ENCODE data around the gene COL4A6. TPM values are rescaled to one million over a fixed set of nuclear protein-coding genes. Genes with fewer than 3 reads are reported as not detected.

Gene COL4A6
- total RNA-seq, 1 donor from 2014 or later, result under 0.01 TPM

DNA sequence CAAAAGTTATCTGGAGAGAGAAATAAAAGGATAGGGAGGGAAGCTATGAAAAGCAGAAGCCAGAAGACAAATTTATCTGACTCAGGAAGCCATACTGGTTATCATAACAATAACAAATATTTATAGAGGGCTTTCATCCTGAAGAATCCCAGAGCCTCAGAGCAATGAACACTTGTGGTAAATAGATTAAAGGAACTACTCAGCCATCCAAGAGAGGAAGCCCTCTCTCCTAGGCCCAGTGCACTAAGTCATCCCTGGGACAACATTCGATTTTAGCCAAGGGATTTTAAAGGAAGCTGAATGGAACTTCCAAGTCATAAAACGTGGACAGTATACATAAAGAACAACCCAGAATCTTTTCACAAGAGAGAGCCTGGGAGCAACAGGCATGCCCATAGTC is 76.9 kb downstream of the COL4A6 start:
- no peaks in the 10 kb centered on the region for H3K4me1 ChIP-seq
- H3K4me3 ChIP-seq, result no peak overlapping the region
- no peaks in the 10 kb centered on the region for H3K9me3 ChIP-seq
- H3K36me3 ChIP-seq, result no peaks in the 10 kb centered on the region
- TF ChIP-seq, protein P1, sequence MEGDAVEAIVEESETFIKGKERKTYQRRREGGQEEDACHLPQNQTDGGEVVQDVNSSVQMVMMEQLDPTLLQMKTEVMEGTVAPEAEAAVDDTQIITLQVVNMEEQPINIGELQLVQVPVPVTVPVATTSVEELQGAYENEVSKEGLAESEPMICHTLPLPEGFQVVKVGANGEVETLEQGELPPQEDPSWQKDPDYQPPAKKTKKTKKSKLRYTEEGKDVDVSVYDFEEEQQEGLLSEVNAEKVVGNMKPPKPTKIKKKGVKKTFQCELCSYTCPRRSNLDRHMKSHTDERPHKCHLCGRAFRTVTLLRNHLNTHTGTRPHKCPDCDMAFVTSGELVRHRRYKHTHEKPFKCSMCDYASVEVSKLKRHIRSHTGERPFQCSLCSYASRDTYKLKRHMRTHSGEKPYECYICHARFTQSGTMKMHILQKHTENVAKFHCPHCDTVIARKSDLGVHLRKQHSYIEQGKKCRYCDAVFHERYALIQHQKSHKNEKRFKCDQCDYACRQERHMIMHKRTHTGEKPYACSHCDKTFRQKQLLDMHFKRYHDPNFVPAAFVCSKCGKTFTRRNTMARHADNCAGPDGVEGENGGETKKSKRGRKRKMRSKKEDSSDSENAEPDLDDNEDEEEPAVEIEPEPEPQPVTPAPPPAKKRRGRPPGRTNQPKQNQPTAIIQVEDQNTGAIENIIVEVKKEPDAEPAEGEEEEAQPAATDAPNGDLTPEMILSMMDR (IDR thresholded peaks at IDR 0.05), result no peak
- no peak overlapping the region for H3K27ac ChIP-seq
- intact Hi-C loops (cut with DNase I), result no loop called here
- DNase-seq (ENCODE audit: low spot score in 2 of 2), result no peak
- no peaks in the 10 kb centered on the region for H3K27me3 ChIP-seq

- TF ChIP-seq, protein P1 (IDR thresholded peaks at IDR 0.05), result no peak
- intact Hi-C loops (cut with DNase I), result no loop called here
- H3K27ac ChIP-seq, result no peak overlapping the region
Observed at GRCh38 chrX:108359806-108360602, 78.2 kb downstream of the COL4A6 start.

GRCh38 chrX:108353452-108353851 is 84.8 kb downstream of the COL4A6 start:
- no peak overlapping the region for H3K4me3 ChIP-seq
- no peaks in the 10 kb centered on the region for H3K27me3 ChIP-seq
- TF ChIP-seq, protein P1 (IDR thresholded peaks at IDR 0.05), result no peak
- intact Hi-C loops (cut with DNase I), result no loop called here
- H3K9me3 ChIP-seq, result no peaks in the 10 kb centered on the region
- H3K27ac ChIP-seq, result no peak overlapping the region
- no peaks in the 10 kb centered on the region for H3K4me1 ChIP-seq
- DNase-seq (ENCODE audit: low spot score in 2 of 2), result no peak
- no peaks in the 10 kb centered on the region for H3K36me3 ChIP-seq

More at GRCh38 chrX:108359806-108360602, 78.2 kb downstream of the COL4A6 start:
- Histone ChIP-seq H3K4me1 (no peaks in the 10 kb centered on the region), H3K9me3 (no peaks in the 10 kb centered on the region), H3K36me3 (no peaks in the 10 kb centered on the region), H3K4me3 (no peak overlapping the region), H3K27me3 (no peaks in the 10 kb centered on the region)
- no peak for DNase-seq (ENCODE audit: low spot score in 2 of 2)

DNA sequence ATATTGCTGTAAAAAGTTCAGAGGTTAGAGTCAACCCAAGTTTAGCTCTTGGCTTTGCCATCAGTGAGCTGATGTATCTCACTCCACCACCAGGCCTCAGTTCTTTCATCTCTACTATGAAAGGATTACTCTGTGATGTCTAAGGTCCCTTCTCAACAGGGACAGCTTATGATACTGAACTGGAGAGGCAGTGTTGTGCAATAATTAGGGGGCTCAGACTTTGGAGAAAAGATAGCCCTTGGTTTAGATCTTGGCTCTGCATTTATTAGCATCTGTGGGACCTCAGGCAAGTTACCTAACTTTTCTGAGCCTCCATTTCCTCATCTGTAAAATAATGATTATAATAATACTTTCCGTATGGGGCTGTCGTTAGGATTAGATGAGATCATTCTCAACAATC is 89.0 kb downstream of the COL4A6 start:
- H3K27ac ChIP-seq, result no peak overlapping the region
- intact Hi-C loops (cut with DNase I), result no loop called here
- no peak overlapping the region for H3K4me3 ChIP-seq
- H3K4me1 ChIP-seq, result no peaks in the 10 kb centered on the region
- H3K36me3 ChIP-seq, result no peaks in the 10 kb centered on the region
- DNase-seq (ENCODE audit: low spot score in 2 of 2), result no peak
- no peaks in the 10 kb centered on the region for H3K27me3 ChIP-seq
- TF ChIP-seq, protein P1 (IDR thresholded peaks at IDR 0.05), result no peak
- H3K9me3 ChIP-seq, result no peaks in the 10 kb centered on the region

GRCh38 chrX:108348525-108348924 is 89.7 kb downstream of the COL4A6 start:
- no peak overlapping the region for H3K27ac ChIP-seq
- no peaks in the 10 kb centered on the region for H3K27me3 ChIP-seq
- no peak overlapping the region for H3K4me3 ChIP-seq
- no peak for DNase-seq (ENCODE audit: low spot score in 2 of 2)
- H3K4me1 ChIP-seq, result no peaks in the 10 kb centered on the region
- no peaks in the 10 kb centered on the region for H3K36me3 ChIP-seq
- intact Hi-C loops (cut with DNase I), result no loop called here
- H3K9me3 ChIP-seq, result no peaks in the 10 kb centered on the region
- TF ChIP-seq, protein P1 (IDR thresholded peaks at IDR 0.05), result no peak

All from ascending aorta (tissue), 2 donors.